ENCODE measurements around the gene STAMBP. TPM values are rescaled to one million over a fixed set of nuclear protein-coding genes. Genes with fewer than 3 reads are reported as not detected.

Gene STAMBP
- 27.3 and 43.2 TPM in 2 replicates for total RNA-seq (2011; cell fraction: chromatin; rRNA removed; ENCODE audit: low replicate concordance)
- 14.3 and 17.6 TPM in 2 replicates for total RNA-seq (2011; cell fraction: nucleolus; rRNA removed)
- total RNA-seq (2011; cell fraction: nucleoplasm; rRNA removed), result 18.6 and 21.9 TPM in 2 replicates
- 28.9 and 36.9 TPM in 2 replicates for total RNA-seq (2014; rRNA removed)
- total RNA-seq (2014; rRNA removed; fragmentation: Illumina TruSeq; extraction: Trizol), result 48.4 and 51.0 TPM in 2 replicates
- 36.3 and 39.7 TPM in 2 replicates for total RNA-seq (2015; rRNA removed; fragmentation: Illumina TruSeq; extraction: Trizol)
- 41.1 and 44.6 TPM in 2 replicates for total RNA-seq (2021)
- 31.8 and 57.4 TPM in 2 replicates for polyA plus RNA-seq (2011; rRNA removed)
- polyA plus RNA-seq (2011; cell fraction: cytosol; rRNA removed), result 32.3 and 42.0 TPM in 2 replicates
- 43.3 and 46.7 TPM in 2 replicates for polyA plus RNA-seq (2011; cell fraction: nucleus; rRNA removed)
- 43.9 and 45.0 TPM in 2 replicates for polyA plus RNA-seq (2012)
- 59.0 and 68.1 TPM in 2 replicates for polyA plus RNA-seq (2014; fragmentation: Illumina TruSeq; extraction: Trizol)
- 10 to 100 TPM; 50.1 to 75.2 TPM for polyA plus RNA-seq (2014; fragmentation: Nextera tagmentation; extraction: Ambion mirVana)
- polyA plus RNA-seq (2014; rRNA removed), result 48.8 and 51.4 TPM in 2 replicates
- polyA minus RNA-seq (2011; rRNA and poly(A)+ RNA removed), result 36.9 and 47.8 TPM in 2 replicates
- 13.5 and 23.7 TPM in 2 replicates for polyA minus RNA-seq (2011; cell fraction: cytosol; rRNA and poly(A)+ RNA removed)
- polyA minus RNA-seq (2011; cell fraction: nucleus; rRNA and poly(A)+ RNA removed), result 14.4 and 16.4 TPM in 2 replicates
- percentile 77 among the genes with signal in this experiment for Bru-seq, nascent RNA
- BruChase-seq, experiment 1, labeled RNA remaining after a 2-hour chase, result percentile 81 among the genes with signal in this experiment
- BruChase-seq, experiment 2, labeled RNA remaining after a 6-hour chase, result percentile 80 among the genes with signal in this experiment
- long read RNA-seq, experiment 1, full-length matches to known transcripts, result 40 of 118 reads
- long read RNA-seq, experiment 1, partial matches to known transcripts, result 28 of 118 reads
- long read RNA-seq, experiment 1, other reads (novel, unspliced or antisense), result 50 of 118 reads
- long read RNA-seq, experiment 2, full-length matches to known transcripts, result 5 of 43 reads
- long read RNA-seq, experiment 2, partial matches to known transcripts, result 21 of 43 reads
- long read RNA-seq, experiment 2, other reads (novel, unspliced or antisense), result 17 of 43 reads
- long read RNA-seq, experiment 3, full-length matches to known transcripts, result 19 of 39 reads
- long read RNA-seq, experiment 3, partial matches to known transcripts, result 10 of 39 reads
- long read RNA-seq, experiment 3, other reads (novel, unspliced or antisense), result 10 of 39 reads

DNA sequence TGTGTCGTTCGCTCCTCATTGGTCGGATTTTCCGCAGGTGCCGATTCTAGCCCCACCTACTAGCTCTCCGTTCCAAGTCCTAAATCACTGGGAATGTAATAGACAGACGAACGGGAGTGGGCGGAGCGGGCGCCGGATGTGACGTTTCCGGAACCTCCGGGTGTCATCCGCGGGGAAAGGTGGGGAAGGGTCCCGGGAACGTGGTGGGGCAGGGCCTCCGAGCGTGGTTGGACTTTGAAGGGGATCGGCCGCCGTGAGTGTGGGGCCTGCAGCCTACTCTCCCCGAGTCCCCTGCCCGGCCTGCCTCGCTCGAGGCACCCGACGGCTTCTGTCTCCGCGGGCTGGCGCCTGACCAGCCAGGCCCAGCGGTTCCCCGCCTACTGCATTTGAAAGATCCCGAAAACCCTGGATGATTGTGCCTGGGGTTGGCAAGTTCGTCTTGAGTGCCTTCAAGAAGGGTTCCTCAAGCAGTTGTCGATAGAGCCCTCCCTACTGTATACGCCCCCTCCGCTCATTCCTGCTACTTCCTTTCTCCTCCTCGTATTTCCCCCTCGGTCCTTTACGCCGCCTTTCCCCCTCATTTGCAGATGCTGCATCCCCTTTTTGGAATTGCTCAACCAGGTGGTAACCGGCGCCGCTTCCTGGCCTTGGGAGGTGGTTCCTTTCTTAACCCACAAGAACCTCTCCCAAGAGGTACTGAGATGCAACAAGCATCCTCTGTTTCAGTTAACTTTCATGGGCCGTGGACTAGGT is at the start of gene STAMBP:
Gene STAMBP, plus strand, starts transcription at position 144 of the 753 bp plus-strand sequence. CDS start 1,896 bp downstream, outside the sequence.
- Histone ChIP-seq H3K27ac (ENCODE audit: extremely low read depth, low read depth, low read length) (peak within 1 kb of the TSS; percentile 89), H3K9ac (ENCODE audit: insufficient read depth in 1 of 2, low read depth in 2 of 2, low read length in 2 of 2) (peak within 1 kb of the TSS; percentile 93 to 98), H3K9me3 (replicated peaks; ENCODE audit: control insufficient read depth, insufficient read depth, low read depth, low read length) (no peaks in the 10 kb centered on the region), H2AFZ (ENCODE audit: low read depth, low read length) (peak within 1 kb of the TSS; percentile 98), H3K27me3 (ENCODE audit: control insufficient read depth in 2 of 2, insufficient read depth in 2 of 2, low read length in 2 of 2) (no peaks in the 10 kb centered on the region), H4K20me1 (replicated peaks; ENCODE audit: control insufficient read depth, insufficient read depth, low read length) (no peaks in the 10 kb centered on the region), H3K9me1 (ENCODE audit: control insufficient read depth, insufficient read depth, low read length) (no peaks in the 10 kb centered on the region), H3K4me1 (replicated peaks in 1 of 2; ENCODE audit: control insufficient read depth in 2 of 2, insufficient read depth in 2 of 2, low read length in 2 of 2) (peaks cover 7 to 13% of the 10 kb centered on the region in 2 experiments; a peak in 4 of 5 replicates), H3K79me2 (ENCODE audit: control insufficient read depth, insufficient read depth, low read length) (peaks cover 22% of the 10 kb centered on the region), H3K36me3 (ENCODE audit: control insufficient read depth, insufficient read depth, low read length) (peaks cover 31% of the 10 kb centered on the region; the same call in 2 of the 3 replicates), H3K4me2 (ENCODE audit: insufficient read depth, low read length) (peak within 1 kb of the TSS; percentile 93), H3K4me3 (peak within 1 kb of the TSS; percentile 62)
- BruUV-seq (replicated peaks), result TSS peak; percentile 74
- POLR2A ChIA-PET, result interaction anchor here (0.7 to 1.3 kb wide), 10 partner anchors 11 to 371 kb away, joined by 3 to 7 read pairs (median 3); no protein-coding TSS in a partner anchor
- CTCF ChIA-PET (ENCODE audit: low intra/inter-chr PET ratio), result interaction anchor here (0.6 to 1.1 kb wide), 2 partner anchors 117 to 495 kb away, joined by 3 read pairs; no protein-coding TSS in a partner anchor
- in situ Hi-C loops (cut with MboI) (no loop called here), intact Hi-C loops (cut with micrococcal nuclease) (loop anchor here (10.0 kb wide), 7 partner anchors 154 to 566 kb away; partner anchors contain the start of genes BOLA3 and TET3)
- WGBS (ENCODE audit: insufficient coverage, low coverage, missing lambda C conversion rate), result under 1% methylated on average over 47 of the region's 48 CpGs
- peak; percentile 99 for FAIRE-seq
- DNase-seq (ENCODE audit: extremely low read depth in 1 of 4, low spot score in 3 of 4), result peak; percentile 95 to 98 (median 96)
- ATAC-seq, result peak; percentile 95
- no peak for TF ChIP-seq ZNF347 (CRISPR knock-in tag; IDR thresholded peaks at IDR 0.05; ENCODE audit: low read depth)
- TF ChIP-seq TAF7 (tag; IDR thresholded peaks at IDR 0.05), result peak; percentile 78
- TF ChIP-seq, protein P1, sequence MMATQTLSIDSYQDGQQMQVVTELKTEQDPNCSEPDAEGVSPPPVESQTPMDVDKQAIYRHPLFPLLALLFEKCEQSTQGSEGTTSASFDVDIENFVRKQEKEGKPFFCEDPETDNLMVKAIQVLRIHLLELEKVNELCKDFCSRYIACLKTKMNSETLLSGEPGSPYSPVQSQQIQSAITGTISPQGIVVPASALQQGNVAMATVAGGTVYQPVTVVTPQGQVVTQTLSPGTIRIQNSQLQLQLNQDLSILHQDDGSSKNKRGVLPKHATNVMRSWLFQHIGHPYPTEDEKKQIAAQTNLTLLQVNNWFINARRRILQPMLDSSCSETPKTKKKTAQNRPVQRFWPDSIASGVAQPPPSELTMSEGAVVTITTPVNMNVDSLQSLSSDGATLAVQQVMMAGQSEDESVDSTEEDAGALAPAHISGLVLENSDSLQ (IDR thresholded peaks at IDR 0.05), result peak; percentile 97
- TF ChIP-seq TCFL5 (CRISPR knock-in tag; conservative IDR thresholded peaks at IDR 0.05), result no peak
- TF ChIP-seq, protein P2, sequence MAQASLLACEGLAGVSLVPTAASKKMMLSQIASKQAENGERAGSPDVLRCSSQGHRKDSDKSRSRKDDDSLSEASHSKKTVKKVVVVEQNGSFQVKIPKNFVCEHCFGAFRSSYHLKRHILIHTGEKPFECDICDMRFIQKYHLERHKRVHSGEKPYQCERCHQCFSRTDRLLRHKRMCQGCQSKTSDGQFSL (CRISPR knock-in tag; IDR thresholded peaks at IDR 0.05), result no peak
- TF ChIP-seq, protein P2 (tag; IDR thresholded peaks at IDR 0.05), result no peak
- no peak for TF ChIP-seq ATF2 (CRISPR knock-in tag; IDR thresholded peaks at IDR 0.05)
- no peak for TF ChIP-seq ZNF696 (CRISPR knock-in tag; conservative IDR thresholded peaks at IDR 0.05)
- TF ChIP-seq SREBF2 (CRISPR knock-in tag; IDR thresholded peaks at IDR 0.05), result 0 out of 2 replicates have a peak, but pooled peaks have one; percentile 22
- TF ChIP-seq ZNF699 (CRISPR knock-in tag; IDR thresholded peaks at IDR 0.05; ENCODE audit: insufficient replicate concordance), result no peak
- peak; percentile 59 for TF ChIP-seq ETV1 (tag; conservative IDR thresholded peaks at IDR 0.05; ENCODE audit: low read depth)
- no peak for TF ChIP-seq EZH2 (IDR thresholded peaks at IDR 0.05; ENCODE audit: borderline replicate concordance, low read depth, low read length)
